Muscle layer of duodenum (tissue), 2 donors: ENCODE results near the gene LRRC26.
"Not testable (repeated sequence)": the region's sequence is repeated elsewhere in the genome, so short reads cannot be mapped to it uniquely, and the experiment has no call there.

Experiments
- H3K27ac ChIP-seq: one replicate; pipeline ENCODE4 v1.7.0; 2013; ENCODE audit warnings: mild to moderate bottlenecking, low read length
- H3K27me3 ChIP-seq: one replicate; pipeline ENCODE4 v1.7.0; 2013; ENCODE audit warnings: low read depth, mild to moderate bottlenecking, control low read depth, low read length
- H3K36me3 ChIP-seq, 2 donors: one replicate each; pipeline ENCODE4 v1.7.0; 2013; ENCODE audit warnings: low read length in 2 of 2, control low read depth in 1 of 2, mild to moderate bottlenecking in 1 of 2; ENCODE audit not compliant: insufficient read depth in 2 of 2, control insufficient read depth in 1 of 2
- H3K4me1 ChIP-seq, 2 donors: one replicate each; pipeline ENCODE4 v1.7.0; 2013; ENCODE audit warnings: low read length in 2 of 2, mild to moderate bottlenecking in 2 of 2, control low read depth in 1 of 2, moderate library complexity in 1 of 2; ENCODE audit not compliant: insufficient read depth in 2 of 2, control insufficient read depth in 1 of 2
- H3K4me3 ChIP-seq, 2 donors: one replicate each; pipeline ENCODE4 v1.7.0; 2013; ENCODE audit warnings: low read length in 2 of 2, low read depth in 1 of 2, mild to moderate bottlenecking in 1 of 2
- H3K9me3 ChIP-seq, 2 donors: one replicate each; pipeline ENCODE4 v1.7.0; 2013; ENCODE audit warnings: low read length in 2 of 2, control low read depth in 1 of 2, mild to moderate bottlenecking in 1 of 2; ENCODE audit not compliant: control insufficient read depth in 1 of 2
- donor health status: healthy.

LRRC26 gene

DNA sequence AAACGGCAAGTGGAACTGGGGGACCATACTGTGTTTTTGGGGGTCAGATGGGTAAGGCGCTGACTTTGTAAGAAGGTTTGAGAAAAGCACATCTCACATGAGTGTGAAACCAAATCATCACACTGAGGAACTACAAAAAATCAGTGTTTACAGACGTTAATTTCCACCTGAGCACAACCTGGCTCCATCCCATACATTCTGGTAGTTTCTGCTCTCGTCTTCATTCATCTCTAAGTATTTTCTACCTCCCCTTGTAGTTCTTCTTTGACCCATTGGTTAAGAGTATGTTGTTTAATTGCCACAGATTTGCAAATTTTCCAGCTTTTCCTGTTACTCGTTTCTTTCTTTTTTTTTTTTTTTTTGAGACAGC, 46.4 kb downstream of the LRRC26 start:
- Histone ChIP-seq H3K9me3 (no peaks in the 10 kb centered on the region), H3K27me3 (no peaks in the 10 kb centered on the region), H3K4me3 (no peak overlapping the region), H3K4me1 (peaks cover 5 to 16% of the 10 kb centered on the region in 2 donors), H3K36me3 (no peaks in the 10 kb centered on the region), H3K27ac (no peak overlapping the region)

- H3K36me3 ChIP-seq, H3K4me3 ChIP-seq, H3K27ac ChIP-seq, H3K27me3 ChIP-seq, H3K9me3 ChIP-seq: not testable (repeated sequence)
- peaks cover 0 to 11% of the 10 kb centered on the region in 2 donors for H3K4me1 ChIP-seq
Observed at GRCh38 chr9:137122796-137123467, 46.9 kb downstream of the LRRC26 start.

GRCh38 chr9:137121927-137122795, 47.7 kb downstream of the LRRC26 start:
- H3K4me3 ChIP-seq, H3K27me3 ChIP-seq, H3K27ac ChIP-seq, H3K9me3 ChIP-seq, H3K36me3 ChIP-seq, H3K4me1 ChIP-seq: not testable (repeated sequence)
